ENCODE data around the gene PTPN18.

DNA sequence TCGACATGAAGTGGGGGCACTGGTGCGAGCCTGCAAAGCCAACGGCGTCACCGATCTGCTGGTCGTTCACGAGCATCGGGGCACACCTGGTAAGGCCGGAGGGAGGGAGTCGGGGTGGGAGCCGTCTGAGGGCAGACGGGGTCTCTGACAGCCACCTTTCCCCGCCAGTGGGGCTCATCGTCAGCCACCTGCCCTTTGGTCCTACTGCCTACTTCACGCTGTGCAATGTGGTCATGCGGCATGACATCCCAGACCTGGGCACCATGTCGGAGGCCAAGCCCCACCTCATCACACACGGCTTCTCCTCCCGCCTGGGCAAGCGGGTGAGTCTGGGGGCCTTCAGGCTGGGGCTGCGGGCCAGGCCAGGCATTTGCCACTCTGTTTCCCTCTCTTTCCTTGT is 10.2 kb upstream of the PTPN18 start:
- TF ChIP-seq, protein P1, sequence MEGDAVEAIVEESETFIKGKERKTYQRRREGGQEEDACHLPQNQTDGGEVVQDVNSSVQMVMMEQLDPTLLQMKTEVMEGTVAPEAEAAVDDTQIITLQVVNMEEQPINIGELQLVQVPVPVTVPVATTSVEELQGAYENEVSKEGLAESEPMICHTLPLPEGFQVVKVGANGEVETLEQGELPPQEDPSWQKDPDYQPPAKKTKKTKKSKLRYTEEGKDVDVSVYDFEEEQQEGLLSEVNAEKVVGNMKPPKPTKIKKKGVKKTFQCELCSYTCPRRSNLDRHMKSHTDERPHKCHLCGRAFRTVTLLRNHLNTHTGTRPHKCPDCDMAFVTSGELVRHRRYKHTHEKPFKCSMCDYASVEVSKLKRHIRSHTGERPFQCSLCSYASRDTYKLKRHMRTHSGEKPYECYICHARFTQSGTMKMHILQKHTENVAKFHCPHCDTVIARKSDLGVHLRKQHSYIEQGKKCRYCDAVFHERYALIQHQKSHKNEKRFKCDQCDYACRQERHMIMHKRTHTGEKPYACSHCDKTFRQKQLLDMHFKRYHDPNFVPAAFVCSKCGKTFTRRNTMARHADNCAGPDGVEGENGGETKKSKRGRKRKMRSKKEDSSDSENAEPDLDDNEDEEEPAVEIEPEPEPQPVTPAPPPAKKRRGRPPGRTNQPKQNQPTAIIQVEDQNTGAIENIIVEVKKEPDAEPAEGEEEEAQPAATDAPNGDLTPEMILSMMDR (conservative IDR thresholded peaks at IDR 0.05 in 1 of 2, IDR thresholded peaks at IDR 0.05 in 1 of 2; ENCODE audit: extremely low read depth in 1 of 2, insufficient read depth in 1 of 2, low read depth in 1 of 2, low read length in 2 of 2): no peak
- TF ChIP-seq EZH2 (IDR thresholded peaks at IDR 0.05; ENCODE audit: borderline replicate concordance, low read length): no peak
